K562 treated with DMSO at 1 percent for 4 hours (cell line): ENCODE results near the gene SYTL1. TPM values are rescaled to one million over a fixed set of nuclear protein-coding genes. Genes with fewer than 3 reads are reported as not detected.

ENCODE experiments used
- total RNA-seq: library from RNA; unstranded; fragments of 300-600 nt; gene quantifications from 2 replicates; pipeline ENCODE4 v1.2.3, GENCODE V29; 2022; ENCODE audit not compliant: insufficient read depth

Gene SYTL1, protein sequence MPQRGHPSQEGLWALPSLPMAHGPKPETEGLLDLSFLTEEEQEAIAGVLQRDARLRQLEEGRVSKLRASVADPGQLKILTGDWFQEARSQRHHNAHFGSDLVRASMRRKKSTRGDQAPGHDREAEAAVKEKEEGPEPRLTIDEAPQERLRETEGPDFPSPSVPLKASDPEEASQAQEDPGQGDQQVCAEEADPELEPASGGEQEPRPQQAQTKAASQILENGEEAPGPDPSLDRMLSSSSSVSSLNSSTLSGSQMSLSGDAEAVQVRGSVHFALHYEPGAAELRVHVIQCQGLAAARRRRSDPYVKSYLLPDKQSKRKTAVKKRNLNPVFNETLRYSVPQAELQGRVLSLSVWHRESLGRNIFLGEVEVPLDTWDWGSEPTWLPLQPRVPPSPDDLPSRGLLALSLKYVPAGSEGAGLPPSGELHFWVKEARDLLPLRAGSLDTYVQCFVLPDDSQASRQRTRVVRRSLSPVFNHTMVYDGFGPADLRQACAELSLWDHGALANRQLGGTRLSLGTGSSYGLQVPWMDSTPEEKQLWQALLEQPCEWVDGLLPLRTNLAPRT
- 12.8 and 17.6 TPM in 2 replicates for total RNA-seq

DNA sequence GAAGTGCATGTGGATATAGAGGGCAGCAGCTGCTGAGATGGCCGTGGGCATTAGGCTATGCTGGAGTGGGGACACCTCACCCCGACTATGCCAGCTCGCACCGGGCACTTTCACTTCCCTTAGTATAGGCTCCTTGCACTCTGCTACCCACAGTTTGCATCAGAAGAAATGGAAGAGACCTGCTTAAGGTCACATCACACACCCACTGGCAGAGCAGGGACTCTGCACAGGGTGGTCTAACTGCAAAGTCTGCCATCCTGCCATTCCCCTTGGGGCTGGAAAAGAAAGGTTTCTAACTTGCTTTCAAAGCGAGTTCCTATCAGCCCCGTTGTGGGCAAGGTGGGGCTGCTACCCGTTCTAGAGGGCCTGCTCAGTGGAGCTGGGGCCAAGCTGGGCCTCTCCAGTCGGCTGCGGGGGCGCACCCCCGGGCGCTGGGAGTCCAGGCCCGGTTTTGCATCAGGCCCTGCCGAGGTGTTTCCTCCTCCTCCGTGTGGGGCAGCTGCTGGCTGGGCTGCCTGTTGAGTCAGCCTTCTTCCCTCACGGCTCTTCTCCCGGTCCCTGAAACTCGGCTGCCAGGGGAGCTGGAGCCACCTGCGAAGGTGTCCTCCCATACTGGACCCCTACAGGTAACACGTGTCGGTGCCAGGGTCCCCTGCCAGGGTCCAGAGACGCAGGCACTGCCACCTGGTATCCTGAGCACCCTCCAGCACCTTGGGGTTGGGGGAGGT, at the start of gene SYTL1:
Gene SYTL1 (plus strand): TSS at position 498 of the 728 bp plus-strand sequence. CDS start 3,313 bp downstream, outside the sequence.

DNA sequence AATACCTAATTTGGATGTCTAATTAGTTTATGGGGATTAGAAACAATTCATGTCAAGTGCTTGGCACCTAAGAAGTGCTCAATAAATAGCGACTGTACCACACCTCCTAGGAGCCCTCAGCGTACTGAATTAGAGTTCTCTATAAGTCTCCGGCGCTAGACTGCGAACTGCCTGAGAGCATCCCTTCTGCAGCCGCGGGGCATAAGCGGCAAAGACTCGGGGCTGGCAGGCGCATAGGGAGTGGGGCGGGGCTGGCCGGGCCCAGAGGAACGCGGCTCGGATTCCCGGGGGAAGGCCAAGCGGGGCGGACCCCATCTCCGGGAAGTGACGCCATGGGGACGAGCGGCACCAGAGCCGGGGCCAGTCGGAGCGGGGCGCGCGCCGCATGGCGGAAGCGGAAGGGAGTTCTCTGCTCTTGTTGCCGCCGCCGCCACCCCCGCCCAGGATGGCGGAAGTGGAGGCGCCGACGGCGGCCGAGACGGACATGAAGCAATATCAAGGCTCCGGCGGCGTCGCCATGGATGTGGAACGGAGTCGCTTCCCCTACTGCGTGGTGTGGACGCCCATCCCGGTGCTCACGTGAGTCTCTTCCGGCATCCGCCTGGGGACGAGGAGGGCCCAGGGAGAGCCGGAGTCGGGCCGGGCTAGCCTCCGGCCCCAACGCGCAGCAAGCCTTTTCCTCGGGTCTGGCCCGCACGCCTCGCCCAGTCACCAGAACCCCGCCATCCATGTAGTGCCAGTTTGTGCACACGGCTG, 19.8 kb upstream of the SYTL1 start, which contains the start of gene TMEM222:
Gene TMEM222 (plus strand): TSS at position 351 of the 756 bp plus-strand sequence. CDS start 35 bp downstream, at position 386.

DNA sequence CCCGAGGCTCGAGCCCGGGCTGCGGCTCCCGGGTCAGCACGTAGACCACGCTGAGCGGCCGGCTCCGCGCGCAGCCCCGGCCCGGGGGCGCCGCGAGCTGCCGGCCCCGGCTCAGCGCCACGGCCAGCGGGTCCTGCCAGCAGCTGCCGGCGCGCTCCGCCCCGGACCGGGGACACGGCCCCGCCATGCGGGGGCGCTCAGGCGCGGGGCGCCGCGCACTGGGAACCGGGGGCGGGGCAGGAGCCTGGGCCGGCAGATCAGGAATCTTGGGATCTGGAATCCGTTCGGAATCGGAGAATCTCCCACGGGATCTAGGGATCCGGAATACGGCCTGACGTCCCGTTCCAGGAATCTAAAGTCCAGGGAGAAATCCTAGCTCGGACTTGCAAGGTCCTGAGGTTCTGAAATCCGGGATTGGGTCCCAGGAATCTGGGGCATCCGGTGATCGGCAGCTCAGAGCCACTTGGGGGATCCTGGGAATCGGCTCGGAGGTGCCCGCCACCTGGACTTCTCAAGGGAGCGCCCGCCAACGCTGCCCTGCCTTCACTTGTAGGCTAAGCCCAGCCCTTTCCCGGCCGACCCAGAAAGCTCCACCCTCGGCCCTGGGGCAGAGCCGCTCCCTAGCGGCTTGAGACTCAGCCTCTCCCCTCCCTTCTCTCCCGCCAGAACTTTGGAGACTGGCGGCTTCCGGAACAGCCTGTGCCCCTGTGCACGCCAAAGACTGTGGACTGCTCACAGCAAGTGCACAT, 24.8 kb downstream of the SYTL1 start, which contains the start of gene MAP3K6:
Gene MAP3K6 (minus strand): TSS at position 551 of the 749 bp plus-strand sequence. CDS start 364 bp downstream, at position 187.

GRCh38 chr1:27374362-27375086, 32.7 kb downstream of the SYTL1 start, which contains the start of gene FCN3:
TSS of gene FCN3 (minus strand) at chr1:27374824. CDS start at chr1:27374818, 6 bp downstream.

GRCh38 chr1:27383039-27383605, 41.3 kb downstream of the SYTL1 start, which contains the start of gene CD164L2:
TSS of gene CD164L2 (minus strand) at chr1:27383333. CDS start at chr1:27383239, 94 bp downstream.

GRCh38 chr1:27392096-27392777, 50.4 kb downstream of the SYTL1 start, which contains the start of gene GPR3:
TSS of gene GPR3 (plus strand) at chr1:27392622. CDS start at chr1:27393799, 1,177 bp downstream.

Other genes with a start within 250 kb of the SYTL1 start
- 17.8 and 23.8 TPM in 2 replicates for gene SLC9A1, start 186.9 kb upstream of the SYTL1 start, total RNA-seq
- gene WDTC1, start 107.4 kb upstream of the SYTL1 start, total RNA-seq, result 48.0 and 48.9 TPM in 2 replicates
- 47.9 and 49.4 TPM in 2 replicates for gene TMEM222, start 19.9 kb upstream of the SYTL1 start, total RNA-seq
- gene MAP3K6, start 24.9 kb downstream of the SYTL1 start, total RNA-seq, result 9.3 and 11.0 TPM in 2 replicates
- gene FCN3, start 32.8 kb downstream of the SYTL1 start, total RNA-seq, result not detected in 2 replicates
- 1.8 TPM in 1 of 2 replicates, not detected in the other for gene CD164L2, start 41.3 kb downstream of the SYTL1 start, total RNA-seq
- 5.5 and 6.0 TPM in 2 replicates for gene GPR3, start 50.6 kb downstream of the SYTL1 start, total RNA-seq
- gene WASF2, start 148.1 kb downstream of the SYTL1 start, total RNA-seq, result 69.5 and 73.6 TPM in 2 replicates